ENCODE measurements around the gene BMPER.

BMPER gene

DNA sequence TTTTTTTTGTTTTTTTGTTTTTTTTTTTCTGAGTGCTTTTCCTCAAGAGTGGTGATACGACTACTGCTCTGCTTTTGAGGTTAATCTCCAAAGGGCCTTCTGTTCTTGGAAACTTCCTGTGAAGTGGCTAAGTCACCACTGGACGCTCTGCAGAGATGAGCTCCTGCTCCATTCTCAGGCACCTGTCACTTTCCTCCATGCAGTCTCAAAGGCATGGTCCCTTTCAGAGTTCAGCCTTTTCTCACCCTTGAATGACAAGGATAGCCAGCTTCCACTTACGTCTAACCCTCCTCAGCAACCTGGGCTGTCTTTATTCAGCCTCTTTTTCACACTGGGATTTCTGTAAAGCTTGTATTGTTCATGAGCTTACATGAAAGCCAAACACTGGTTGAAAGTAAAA is 65.8 kb downstream of the BMPER start:
- no peak for FAIRE-seq

DNA sequence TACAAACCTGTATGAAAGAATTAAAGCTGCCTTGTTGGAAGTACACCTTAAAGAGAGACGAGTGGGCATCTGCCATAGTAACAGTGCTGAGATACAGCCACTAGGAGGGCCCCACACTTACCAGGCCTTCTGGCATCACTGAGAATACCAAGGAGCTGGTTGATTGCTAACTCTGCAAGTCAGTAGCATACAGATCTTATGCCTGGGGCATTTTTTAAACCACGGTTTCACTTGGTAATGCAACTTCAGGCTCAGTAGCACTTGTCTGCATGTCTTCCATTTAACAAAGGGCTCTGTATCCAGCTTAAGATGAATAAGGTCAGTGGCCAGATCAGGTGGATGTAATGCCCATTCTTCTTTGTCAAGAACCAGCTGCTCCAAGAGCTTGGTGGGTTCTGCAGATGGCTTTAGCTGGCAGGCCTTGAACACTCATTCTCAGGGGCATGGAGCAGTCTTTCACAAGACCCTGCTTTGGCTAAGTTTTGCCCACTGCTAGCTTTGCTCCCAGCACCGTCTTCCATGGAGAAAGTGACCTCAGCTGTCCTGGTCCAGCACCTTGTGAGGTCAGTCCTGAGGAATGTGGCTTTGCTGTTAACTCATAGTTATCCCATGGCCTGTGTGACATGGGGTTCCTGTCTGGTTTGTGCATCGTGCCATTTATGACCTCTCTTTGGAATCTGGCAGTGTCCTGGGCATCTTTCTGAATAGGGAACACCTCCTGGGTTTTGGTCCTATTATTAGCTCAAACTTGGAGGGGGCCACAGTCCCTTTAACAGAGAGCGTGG is 68.1 kb downstream of the BMPER start:
- no peak for FAIRE-seq

DNA sequence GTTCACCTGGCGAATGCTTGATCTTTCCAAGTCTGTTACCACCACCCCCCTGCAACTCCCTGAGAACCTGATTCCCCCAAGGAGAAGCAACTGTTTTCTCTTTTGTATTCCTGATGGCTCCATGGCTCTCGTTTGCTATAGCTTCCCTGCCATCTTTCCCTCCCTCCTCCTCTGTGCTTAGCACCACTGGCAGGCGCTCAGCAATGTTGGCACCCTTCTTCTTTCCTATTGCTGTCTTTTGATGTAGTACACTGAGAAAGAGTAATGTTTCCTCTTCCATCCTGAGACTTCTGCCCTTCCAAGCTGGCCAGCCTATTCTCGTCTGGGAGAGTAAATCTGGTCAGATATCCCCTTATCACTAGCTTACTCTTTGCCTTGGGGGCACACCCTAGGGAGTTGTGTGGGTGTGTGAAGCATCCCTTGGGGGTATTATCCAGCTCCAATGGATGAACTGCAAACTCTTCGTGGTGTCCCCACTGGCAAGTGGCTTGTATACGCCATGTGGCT is 74.0 kb downstream of the BMPER start:
- no peak for FAIRE-seq

DNA sequence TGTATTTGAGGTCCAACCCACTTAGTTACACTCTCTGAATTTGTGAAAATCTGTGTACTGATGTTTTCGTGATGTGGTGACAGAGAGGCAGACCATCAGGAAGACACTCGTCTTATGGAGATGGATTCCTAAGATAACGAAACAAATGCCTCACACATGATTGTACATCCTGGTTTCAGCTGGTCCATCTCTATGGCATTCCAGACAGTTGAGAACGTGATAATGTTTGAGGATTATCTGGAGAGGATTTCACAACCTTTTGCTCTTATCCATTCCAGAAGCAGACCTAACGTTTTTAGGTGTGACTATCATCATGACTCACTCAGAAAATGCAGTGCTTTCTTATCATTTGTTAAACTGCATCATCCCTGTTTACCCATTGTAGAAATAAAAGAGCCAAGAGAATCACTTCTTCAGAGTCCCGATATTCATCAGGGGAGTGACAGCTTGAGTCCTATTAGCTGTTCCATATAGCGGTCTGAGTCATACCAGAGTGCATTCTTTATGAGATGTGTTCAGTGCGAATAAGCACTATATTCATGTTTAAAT is 74.5 kb downstream of the BMPER start:
- FAIRE-seq, result no peak

DNA sequence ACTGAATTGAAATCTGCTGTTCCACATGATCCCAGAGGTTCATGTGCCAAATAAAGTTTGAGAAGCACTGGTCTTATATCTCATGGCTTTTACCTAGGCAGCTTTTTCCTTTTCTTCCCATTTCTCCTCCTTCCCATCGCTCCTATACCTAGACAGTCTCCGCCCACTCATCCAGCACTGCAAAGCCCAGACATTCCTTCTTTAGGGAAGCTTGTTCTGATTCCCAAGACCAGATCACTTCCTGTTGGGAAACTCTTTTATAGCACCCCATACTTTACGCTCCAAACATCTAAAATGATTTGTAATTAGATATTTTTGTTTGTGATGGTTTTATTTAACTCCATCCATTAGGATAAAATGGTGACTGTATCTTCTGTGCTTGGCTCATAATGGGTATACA is 75.9 kb downstream of the BMPER start:
- no peak for FAIRE-seq

DNA sequence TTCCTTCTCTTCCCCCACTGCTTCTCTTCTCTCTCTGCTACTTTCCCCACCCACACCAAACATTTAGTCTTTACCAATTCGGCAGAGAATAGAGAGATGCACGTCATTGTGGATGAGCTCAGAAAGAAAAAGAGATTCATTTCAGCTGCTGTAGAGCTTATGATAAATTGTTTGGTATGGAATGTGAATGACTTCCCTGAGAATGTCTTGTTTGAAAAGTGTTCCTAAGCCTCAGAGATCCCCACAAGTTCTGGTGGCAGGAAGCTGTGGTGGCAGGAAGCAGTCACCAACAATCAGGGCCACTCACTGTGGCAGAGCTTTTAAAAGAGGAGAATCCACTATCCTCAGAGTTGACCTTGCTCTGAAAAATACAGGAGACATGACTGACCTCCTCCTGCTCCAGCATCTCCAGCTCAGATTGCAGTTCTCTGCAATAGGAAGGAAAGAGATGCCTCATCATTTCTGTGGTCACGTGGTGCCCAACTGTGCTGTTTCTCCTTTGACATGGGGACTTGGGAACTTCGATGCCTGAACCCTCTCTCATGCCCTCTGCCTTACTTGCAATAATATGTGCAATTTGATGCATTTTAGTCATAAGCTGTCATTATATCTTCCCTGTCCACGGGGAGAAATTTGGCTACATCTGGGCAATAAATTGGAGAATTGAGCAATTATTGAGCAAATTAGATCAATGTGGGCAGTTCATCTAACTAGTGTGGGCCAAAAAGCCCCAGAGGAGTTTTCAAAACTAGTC is 76.5 kb downstream of the BMPER start:
- FAIRE-seq, result no peak

DNA sequence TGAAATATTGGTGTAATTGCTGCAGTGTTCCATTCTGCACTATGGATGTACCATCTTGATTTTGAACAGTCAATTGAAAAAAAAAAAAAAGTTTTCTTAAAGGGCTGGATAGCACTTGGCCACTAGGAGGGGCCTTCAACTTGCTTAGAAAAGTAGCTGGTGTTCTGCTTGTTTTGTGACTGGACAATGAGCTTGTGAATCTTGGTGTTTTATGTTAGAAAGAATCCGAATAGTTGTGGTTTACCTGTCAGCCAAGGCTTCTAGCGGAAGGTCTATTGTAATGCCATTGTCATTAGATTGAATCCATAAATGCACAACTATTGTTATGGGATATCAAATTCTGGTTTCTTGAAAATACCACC is 77.1 kb downstream of the BMPER start:
- no peak for FAIRE-seq

DNA sequence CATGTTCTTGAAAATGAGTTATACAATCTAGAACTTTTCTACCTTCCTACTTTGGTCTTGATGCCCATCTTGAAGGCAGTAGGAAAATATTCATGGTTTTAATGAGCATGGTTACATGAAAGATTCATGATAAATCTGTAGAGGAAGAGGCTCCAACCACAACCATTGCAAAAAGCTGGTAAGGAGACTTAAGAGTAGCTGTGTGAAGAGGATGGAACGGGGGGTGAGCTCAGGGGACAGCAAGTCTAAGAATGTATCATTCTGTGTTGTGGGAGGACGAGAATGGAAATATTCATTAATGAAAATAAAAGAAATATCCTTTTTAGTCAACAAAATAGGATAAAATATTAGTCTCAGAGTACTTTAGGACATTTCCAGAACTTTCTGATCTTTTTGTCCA is 81.1 kb downstream of the BMPER start:
- FAIRE-seq, result no peak

DNA sequence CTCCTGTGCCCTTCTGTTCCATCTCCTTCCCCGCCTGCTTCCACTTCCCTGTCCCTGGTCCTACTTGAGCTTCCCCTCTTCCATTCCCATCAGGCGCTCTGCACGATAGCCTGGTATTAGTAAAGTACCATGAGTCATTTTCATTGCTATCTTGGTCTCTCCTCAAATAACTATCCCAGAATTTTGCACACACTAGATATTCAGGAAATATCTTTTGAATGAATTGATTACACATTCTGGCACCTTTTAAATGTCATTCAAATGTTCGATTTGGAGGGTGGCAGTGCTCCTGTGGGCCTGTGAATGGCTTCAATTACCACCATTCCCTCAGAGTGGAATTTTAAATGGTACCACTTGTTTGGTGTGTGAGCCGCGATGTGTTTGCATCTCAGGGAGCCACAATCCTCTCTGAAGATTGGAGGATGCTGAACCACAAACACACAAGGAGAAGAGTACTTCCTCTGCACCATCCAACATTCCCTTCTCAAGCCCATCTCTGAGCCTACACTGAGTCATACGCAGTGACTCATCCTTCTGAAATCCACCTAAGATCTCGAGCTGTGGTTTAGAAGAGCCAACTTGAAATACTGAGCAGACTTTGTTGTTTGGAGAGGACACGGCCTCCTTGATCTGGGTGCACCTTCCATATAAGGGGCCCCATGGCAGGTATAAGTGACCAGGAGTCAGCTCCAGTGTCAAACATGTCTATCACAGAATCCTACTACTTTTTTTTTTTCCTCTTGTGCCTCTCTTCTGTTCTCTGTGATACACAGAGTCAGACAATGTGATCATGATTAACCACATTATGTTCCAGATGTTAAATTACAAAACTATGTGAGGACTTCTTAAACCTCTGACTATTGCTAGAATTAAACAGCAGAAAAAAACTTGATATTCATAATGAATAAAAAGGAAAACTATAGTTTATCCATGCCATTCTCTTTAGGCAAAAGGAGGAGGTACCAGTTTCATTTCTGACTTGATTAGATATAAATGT is 81.9 kb downstream of the BMPER start:
- no peak for FAIRE-seq

DNA sequence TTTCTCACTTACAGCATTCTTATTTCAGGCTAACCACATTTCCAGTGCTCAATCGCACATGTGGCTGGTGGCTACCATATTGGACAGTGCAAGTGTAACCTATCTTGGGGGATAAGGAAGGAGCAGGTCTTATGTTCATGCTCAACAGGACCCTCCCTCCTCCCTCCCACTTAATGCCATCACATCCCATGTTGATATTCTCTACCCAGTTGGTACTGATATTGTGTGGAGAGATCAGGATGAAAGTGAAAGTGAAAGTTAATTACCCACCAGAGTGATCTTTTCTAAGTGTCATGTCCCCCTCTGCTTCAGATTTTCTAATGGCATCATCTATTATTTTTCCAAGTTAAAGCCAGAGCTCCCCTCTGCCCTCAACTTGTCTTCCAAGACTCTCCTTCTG is 91.6 kb downstream of the BMPER start:
- FAIRE-seq, result no peak

DNA sequence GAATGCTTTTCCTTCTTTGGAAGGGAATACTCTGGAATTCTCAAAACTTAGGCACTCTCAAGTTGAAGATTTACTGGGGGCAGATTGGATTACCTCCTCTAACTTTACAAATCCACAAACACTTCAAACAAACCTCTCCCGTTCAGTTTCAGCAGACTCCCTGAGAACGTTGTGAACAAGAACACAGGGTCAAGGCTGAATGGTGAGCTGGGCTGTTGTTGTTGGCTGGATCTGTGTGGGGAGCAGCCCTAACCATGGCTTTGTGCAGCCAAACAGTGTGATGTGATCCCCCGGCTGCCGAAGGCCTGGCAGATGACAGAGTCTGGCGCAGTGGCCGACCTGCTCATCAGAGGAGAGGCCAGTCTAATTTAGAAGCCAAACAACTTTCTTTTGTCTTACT is 93.1 kb downstream of the BMPER start:
- no peak for FAIRE-seq

DNA sequence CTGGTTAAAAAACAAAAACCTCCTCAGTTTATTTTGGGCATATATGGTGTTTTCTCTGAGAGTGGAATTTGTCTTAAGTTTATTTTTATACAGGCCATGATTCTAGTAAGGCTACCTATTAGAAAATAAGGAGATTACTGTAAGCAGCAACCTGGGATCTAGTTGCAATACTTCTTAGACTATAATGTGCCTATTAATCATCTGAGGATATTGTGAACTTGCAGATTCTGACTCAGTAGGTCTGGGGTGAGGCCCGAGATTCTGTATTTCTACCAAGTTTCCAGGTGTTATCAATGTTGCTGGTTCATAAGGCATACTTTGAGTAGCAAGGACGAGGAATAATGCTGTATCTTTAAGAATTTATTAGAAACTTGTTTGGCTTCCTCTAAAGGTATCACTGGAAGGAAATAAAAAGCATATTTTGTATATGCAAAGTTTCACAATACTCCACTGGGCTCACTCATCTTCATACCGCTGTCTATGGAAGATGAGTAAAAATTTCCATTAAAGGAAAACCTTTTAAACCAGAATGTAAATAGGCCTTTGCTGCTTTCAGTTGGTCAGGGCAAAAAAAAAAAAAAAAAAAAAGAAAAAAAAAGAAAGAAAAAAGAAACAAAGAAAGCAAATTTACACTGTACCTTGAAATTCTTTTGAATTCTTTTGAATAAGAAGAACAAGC is 105.8 kb downstream of the BMPER start:
- FAIRE-seq, result no peak

DNA sequence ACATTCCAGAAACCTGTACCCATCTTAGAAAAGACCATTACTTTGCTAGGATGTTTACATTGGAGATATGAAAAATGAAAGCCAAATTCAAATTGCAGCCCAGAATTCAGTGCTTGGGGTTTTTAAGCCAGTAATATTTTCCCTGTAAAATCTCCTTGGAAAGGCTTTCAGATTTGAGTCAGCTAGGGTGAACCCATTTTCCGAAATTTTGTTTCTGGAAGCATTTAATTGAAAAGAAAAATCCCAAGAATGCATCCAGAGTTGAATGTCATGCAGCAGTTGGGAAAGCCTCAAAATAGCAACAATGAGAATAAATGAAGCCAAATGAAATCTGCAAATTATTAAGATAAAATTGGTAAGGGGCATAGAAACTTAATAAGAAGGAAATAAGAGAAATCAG is 106.4 kb downstream of the BMPER start:
- no peak for FAIRE-seq

DNA sequence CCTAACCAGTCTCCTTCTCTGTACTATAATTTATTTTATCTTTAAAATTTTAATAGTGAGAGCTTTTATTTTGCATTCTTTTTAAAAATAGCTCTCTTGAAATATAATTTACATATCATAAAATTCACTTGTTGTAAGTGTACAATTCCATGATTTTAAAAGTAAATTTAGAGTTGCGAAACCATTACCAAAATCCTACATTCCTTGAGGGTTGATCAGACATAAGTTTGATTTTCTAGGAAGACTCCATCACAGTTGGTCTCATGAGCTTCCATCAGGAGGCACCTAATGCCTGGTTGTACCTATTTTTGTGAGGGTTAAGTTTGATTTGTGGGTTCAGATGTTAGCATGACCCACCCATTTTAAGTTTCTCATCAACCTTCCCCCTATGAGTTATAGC is 108.1 kb downstream of the BMPER start:
- no peak for FAIRE-seq

DNA sequence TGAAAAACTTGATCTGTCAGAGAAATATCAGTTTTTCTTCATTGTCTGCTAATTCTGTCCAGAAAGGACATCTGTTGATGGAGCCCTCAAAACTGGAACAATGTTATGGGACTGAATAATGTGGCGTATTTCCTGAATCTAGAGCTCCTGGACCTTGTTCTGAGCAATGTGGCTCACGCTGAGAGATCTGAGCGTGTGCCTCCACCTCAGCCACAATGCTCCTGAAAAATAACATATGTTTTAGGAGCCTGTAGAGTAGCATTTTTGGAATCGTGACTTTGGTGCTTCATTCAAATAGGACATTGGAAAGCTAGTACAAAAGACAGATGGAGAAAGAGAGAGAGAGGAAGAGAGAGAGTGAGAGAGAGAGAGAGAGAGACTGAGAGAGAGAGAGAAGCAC is 110.3 kb downstream of the BMPER start:
- no peak for FAIRE-seq

DNA sequence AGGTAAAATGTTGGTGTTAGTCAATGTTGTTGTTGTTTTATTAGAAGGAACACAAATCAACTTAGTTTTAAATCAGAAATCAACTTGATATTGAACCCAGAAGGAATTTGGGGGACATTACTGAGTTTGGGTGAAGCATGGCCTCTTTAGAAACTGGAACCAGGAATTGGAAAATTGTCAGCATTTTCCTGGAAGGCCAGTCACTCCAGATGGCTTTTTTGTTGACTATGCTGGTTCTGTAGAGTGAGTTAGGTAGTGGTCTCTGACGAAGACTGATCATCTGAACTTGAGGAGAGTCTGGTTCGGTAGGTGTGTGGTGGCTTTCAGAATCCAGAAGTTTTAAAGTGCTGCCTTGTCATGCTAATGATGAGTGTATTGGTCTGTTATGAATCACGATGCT is 111.5 kb downstream of the BMPER start:
- FAIRE-seq, result no peak

DNA sequence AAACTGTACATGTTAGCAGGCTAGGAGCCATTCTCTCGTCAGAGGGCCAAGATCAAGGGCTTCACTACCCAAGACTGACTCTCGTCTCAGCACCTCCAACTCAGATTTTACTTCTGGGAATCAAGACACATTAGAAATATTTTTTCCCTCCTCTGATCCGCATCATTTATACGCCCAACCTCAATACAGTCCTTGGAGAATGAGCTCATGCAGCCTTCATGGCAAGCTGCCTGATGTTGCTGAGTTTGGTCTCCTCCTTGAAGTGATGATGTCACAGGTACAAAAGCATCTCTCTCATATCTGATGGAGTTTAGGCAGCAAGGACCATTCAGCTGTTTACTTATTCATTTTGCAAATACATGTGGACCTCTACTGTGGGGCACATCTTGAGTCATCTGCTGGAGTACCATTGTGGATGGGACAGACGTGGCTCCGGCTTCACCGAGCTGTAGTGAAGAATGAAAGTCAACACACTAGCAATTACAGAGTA is 114.0 kb downstream of the BMPER start:
- no peak for FAIRE-seq

DNA sequence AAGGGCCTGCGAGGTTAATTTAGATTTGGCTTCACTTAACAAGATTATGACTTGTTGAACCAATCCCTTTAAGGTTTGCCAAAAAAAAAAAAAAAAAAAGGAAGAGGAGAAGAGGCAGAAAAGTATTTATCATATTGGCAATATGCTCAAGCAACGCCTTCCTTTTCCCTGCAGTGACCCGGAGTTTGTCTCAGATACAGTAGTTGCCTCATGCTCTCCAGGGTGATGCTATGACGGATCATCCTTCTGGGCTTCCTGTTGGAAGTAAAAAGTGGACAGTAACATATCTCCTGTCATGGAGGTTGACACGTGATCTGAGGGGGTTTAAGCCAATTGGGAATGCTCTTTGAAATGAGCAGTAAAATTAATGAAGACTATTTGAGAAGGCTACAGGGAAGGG is 117.3 kb downstream of the BMPER start:
- no peak for FAIRE-seq

DNA sequence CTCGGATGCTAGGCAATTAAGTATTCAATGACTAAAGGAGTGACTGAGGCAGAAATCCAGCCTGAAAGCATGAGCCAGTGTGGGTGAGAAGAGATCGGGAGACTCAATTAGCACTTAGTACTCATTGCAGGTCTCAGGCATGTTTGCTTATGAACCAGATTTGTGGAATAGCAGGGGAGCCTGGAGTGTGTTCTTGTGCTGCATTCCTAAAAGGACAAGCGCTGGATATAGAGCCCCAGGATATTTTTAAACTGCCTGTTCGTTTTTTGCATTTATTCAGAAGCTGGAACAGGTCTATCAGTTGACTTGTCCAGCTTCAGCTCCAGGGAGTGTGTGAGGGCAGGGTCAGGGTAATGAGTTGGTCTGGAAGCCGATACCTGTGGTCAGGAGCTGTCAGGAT is 120.3 kb downstream of the BMPER start:
- FAIRE-seq, result no peak

DNA sequence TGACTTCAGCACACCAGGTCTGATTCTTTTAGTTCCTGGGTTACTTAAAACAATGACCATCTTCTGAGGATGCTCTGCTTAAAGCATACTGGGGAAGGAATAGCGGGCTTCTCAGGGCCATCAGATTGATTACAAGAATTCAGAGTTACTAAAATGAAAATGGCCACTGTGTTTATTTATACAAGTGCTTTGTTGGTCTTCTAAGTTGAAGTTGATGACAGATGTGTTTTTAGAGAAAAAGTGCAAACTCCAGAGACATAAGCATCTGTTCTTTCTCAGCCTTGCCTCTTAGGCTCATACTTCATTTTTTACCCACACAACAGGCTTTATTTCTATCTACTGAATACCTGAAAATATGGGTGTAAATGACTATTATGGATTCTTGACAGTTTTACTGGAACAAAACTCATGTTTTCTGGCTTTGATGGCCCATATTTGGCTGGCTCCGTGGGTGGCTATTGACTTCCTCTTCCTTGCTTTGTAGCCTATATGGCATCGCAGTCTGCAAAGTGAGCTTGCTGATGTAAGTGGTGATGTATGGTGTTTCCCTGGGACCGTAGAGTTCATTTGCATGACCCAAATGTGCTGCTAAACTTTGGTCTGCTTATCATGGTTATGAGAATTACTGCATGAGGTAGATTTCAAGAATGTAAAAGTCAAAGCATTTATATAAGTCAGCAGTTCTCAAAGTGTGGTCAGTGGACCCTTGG is 121.3 kb downstream of the BMPER start:
- FAIRE-seq, result no peak

DNA sequence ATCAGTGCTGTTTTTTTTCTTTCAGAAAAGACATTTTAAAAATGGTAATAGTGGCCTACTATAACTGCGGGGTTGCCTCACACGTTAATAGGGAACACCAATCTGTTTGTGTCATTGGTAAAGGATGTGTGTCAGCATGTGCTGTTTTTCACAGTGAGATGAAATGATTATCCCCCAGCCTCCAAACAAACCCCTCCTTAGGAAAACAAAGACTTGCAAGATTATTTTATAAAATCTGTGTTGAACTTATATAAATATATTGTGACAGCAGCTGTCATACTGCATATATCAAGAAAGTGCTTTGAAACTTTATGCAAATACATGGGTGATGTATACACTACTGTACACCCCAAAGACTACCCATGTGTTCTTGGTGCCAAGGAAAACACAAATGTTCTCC is 125.8 kb downstream of the BMPER start:
- FAIRE-seq, result no peak

DNA sequence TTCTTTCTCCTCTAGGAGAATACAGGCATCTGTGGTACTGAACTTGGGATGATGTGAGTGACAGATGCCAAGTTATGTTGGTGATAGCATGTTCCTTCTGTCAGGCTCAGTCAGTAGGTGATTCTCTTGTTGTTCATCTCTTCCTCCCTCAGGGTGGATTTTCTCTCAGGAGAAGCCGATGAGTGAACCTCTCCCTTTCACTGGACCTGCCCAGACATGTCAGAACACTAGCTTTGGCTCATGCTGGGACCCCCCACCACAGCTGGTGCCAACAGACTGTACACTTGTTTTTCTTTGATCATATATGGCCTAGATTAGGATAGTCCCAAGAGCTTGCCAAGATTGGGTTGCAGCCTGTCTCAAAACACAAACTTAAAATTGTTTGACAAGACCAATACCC is 129.4 kb downstream of the BMPER start:
- no peak for FAIRE-seq
